ENCODE measurements around the gene PRR20C. TPM values are rescaled to one million over a fixed set of nuclear protein-coding genes. Genes with fewer than 3 reads are reported as not detected.
"Not testable (repeated sequence)": the region's sequence is repeated elsewhere in the genome, so short reads cannot be mapped to it uniquely, and the experiment has no call there.

Gene PRR20C
- not detected in 2 replicates for total RNA-seq (2014; rRNA removed; shearing (Covaris generic))

DNA sequence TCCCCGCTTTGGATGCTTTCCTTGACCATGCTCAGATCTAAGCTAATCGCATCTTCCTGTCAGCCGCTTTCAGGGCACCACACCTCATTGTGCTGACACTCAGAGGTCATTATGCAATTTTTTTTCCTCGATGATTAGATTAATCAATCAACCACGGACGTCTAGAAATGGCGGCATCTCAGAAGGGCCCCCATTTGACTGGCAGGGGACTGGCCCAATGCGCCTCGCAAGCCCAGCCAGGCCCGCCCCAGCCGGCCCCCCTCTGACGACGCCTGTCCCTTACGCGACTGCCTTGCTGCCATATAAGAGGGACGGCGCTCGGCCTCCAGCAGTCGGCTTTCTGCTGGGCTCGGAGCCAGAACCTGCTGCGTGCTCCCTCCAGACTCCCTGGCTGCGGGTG is at the start of gene PRR20C:
Gene PRR20C (plus strand): TSS at position 301 of the 400 bp plus-strand sequence. CDS start 387 bp downstream, outside the sequence.
- not testable (repeated sequence) for H3K9me3 ChIP-seq (replicated peaks); H3K4me1 ChIP-seq; H3K36me3 ChIP-seq; H3K27ac ChIP-seq; H3K4me3 ChIP-seq; DNase-seq; H3K27me3 ChIP-seq

DNA sequence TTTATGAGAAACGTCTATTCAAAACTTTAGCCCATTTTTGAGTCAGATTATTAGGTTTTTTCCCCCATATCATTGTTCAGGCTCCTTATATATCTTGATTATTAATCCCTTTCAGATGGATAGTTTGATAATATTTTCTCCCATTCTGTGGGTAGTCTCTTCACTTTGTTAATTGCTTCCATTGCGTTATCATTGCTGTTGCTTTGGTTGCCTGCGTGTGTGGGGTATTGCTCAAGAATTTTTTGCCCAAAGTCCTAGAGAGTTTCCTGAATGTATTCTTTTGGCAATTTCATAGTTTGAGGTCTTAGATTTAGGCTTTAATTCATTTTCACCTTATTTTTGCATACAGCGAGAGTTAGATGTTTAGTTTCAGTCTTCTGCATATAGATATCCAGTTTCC is 38.9 kb upstream of the PRR20C start:
- H3K36me3 ChIP-seq, result no peaks in the 10 kb centered on the region
- no peaks in the 10 kb centered on the region for H3K27me3 ChIP-seq
- no peaks in the 10 kb centered on the region for H3K4me1 ChIP-seq
- no peak overlapping the region for H3K27ac ChIP-seq
- no peaks in the 10 kb centered on the region for H3K9me3 ChIP-seq (replicated peaks)
- H3K4me3 ChIP-seq, result no peak overlapping the region
- no peak for DNase-seq

DNA sequence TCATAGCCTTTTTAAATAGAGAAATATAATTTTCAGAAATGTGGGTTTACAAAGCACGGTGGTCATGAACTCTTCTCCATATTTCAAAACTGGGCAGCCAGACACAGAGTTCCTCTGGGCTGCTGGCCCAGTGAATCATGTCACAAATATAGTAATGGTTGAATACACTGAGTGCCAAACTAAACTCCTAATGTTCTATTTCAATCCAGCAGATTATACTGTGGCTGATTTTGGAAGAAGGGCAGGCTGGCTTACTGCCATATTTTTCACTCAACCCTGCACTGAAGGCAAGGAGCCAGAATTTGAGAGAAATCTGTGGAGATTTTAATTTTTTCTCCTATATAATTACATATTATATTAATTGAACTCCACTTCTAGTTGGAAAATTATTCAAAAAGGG is 30.2 kb upstream of the PRR20C start:
- Histone ChIP-seq H3K4me1 (no peaks in the 10 kb centered on the region), H3K9me3 (replicated peaks) (no peaks in the 10 kb centered on the region), H3K4me3 (no peak overlapping the region), H3K36me3 (no peaks in the 10 kb centered on the region), H3K27ac (no peak overlapping the region), H3K27me3 (no peaks in the 10 kb centered on the region)
- DNase-seq, result peak in 1 of 2 experiments; percentile 13

DNA sequence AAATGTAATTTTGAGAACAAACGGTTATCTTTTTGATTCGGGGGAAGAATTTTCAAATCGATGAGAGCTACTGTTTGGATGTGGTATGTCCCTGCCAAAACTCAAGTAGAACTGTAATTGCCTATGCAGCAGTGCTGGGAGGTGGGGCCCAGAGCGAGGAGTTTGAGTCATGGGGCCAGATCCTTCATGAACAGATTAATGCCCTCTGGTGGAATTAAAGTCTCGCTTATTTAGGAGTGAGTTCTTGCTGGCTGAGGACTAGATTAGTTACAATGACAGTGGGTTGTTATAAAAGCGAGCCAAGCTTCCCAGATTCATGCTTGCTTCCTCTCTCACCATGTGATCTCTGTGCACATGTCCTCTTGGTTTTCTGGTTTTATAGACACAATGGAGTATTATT is 25.0 kb upstream of the PRR20C start:
- peak in 1 of 2 experiments; percentile 21 for DNase-seq

DNA sequence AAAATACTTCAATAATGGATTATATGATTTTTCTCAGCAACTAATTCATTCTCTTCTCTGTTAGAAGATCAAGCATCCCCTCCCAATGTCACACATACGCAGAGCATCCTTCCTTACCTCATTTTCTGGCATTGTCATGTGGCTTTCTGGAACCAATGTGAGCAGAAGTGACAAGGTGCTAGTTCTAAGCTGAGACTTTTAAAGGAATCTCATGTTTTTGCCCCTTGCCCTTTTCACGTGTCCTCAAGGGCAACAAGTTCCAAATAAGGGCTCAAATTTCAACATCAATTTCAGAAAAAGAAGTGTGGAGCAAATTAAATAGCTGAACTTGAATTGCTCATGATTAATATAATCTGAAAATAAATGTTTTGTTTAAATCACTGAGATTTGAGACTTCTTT is 17.8 kb upstream of the PRR20C start:
- H3K9me3 ChIP-seq (replicated peaks), result no peaks in the 10 kb centered on the region

More for the DNA sequence above, 25.0 kb upstream of the PRR20C start:
- Histone ChIP-seq H3K36me3 (no peaks in the 10 kb centered on the region), H3K4me1 (no peaks in the 10 kb centered on the region), H3K4me3 (no peak overlapping the region), H3K27ac (no peak overlapping the region), H3K27me3 (no peaks in the 10 kb centered on the region), H3K9me3 (replicated peaks) (no peaks in the 10 kb centered on the region)

DNA sequence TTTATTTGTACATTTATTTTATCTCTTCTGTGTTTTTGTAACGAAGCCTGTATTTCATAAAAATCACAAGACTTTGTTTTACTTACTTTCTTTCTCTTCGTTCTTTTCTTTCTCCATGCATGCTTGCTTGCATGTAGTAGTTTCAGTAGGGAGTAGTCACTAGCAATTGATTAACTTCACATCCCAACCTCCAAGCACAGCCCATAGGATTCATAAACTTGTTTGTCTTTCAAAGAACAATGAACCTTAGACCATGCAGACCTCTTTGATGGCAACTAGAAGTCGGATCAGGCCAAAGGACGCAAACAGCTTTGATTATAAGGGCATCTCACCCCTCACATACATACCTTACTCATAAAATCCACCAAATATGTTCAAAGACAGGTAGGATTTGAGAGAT is 16.3 kb upstream of the PRR20C start:
- no peaks in the 10 kb centered on the region for H3K9me3 ChIP-seq (replicated peaks)
- H3K36me3 ChIP-seq, result no peaks in the 10 kb centered on the region
- H3K4me3 ChIP-seq, result no peak overlapping the region
- no peaks in the 10 kb centered on the region for H3K27me3 ChIP-seq
- H3K27ac ChIP-seq, result no peak overlapping the region
- DNase-seq, result no peak
- no peaks in the 10 kb centered on the region for H3K4me1 ChIP-seq

More for the DNA sequence above, 17.8 kb upstream of the PRR20C start:
- Histone ChIP-seq H3K27ac (no peak overlapping the region), H3K27me3 (no peaks in the 10 kb centered on the region), H3K36me3 (no peaks in the 10 kb centered on the region), H3K4me1 (no peaks in the 10 kb centered on the region), H3K4me3 (no peak overlapping the region)
- DNase-seq, result no peak

DNA sequence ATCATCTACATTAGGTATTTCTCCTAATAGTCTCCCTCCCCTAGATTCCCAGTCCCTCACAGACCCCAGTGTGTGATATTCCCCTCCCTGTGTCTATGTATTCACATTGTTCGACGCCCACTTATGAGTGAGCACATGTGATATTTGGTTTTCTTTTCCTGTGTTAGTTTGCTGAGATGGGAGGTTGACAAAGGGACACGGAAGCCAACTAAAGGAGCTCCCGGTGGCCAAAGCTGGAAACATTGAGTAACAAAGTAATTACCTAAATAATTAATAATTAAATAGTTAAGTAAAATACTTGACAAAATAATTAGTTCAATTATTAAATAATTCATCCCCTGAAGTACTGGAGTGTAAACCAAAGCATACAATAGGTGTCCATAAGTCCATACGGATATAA is 14.9 kb upstream of the PRR20C start:
- H3K27me3 ChIP-seq, result no peaks in the 10 kb centered on the region
- no peaks in the 10 kb centered on the region for H3K4me1 ChIP-seq
- no peaks in the 10 kb centered on the region for H3K36me3 ChIP-seq
- H3K9me3 ChIP-seq (replicated peaks), result no peaks in the 10 kb centered on the region
- no peak for DNase-seq
- no peak overlapping the region for H3K27ac ChIP-seq
- no peak overlapping the region for H3K4me3 ChIP-seq

DNA sequence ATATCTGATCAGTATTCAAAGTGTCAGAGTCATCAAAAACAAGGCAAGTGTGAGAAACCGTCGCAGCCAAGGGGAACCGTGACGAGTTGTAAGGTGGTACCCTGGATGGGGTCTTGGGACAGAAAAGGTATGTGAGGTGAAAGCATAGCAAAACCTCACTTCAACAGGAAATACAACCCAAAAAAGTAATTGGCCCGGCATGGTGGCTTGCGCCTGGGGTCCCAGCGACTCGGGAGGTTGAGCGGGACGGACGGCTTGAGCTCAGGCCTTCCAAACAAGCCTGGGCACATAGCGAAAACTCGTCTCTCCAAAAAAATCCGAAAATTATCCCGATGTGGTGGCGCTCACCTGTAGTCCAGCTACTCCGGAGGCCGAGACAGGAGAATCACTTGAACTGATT is 14.1 kb upstream of the PRR20C start:
- H3K36me3 ChIP-seq; H3K27ac ChIP-seq; H3K9me3 ChIP-seq (replicated peaks); H3K4me1 ChIP-seq; DNase-seq; H3K27me3 ChIP-seq; H3K4me3 ChIP-seq: not testable (repeated sequence)

DNA sequence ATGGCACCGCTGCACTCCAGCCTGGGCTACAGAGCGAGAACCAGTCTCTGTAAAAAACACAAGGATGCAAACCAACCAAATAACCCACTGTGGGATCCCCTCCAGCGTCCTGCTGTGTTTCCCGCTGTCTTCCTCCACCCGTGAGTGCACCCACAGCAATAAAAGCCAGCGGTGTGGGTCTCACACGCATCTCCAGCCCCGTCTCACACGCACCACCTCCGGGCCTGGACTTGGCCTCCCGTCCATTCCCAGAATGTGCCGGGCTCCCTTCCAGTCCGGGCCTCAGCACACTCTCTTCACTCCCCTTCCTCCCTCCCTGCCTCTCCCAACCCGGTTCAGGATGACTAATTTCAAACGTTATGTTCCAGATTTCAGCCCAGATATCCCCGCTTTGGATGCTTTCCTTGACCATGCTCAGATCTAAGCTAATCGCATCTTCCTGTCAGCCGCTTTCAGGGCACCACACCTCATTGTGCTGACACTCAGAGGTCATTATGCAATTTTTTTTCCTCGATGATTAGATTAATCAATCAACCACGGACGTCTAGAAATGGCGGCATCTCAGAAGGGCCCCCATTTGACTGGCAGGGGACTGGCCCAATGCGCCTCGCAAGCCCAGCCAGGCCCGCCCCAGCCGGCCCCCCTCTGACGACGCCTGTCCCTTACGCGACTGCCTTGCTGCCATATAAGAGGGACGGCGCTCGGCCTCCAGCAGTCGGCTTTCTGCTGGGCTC is 13.5 kb upstream of the PRR20C start, which contains the start of gene PRR20A:
Gene PRR20A (plus strand): TSS at position 684 of the 734 bp plus-strand sequence. CDS start 387 bp downstream, outside the sequence.
- not testable (repeated sequence) for H3K27ac ChIP-seq; H3K9me3 ChIP-seq (replicated peaks); H3K27me3 ChIP-seq; H3K36me3 ChIP-seq; H3K4me3 ChIP-seq; DNase-seq; H3K4me1 ChIP-seq

DNA sequence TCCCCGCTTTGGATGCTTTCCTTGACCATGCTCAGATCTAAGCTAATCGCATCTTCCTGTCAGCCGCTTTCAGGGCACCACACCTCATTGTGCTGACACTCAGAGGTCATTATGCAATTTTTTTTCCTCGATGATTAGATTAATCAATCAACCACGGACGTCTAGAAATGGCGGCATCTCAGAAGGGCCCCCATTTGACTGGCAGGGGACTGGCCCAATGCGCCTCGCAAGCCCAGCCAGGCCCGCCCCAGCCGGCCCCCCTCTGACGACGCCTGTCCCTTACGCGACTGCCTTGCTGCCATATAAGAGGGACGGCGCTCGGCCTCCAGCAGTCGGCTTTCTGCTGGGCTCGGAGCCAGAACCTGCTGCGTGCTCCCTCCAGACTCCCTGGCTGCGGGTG is 6.7 kb upstream of the PRR20C start, which contains the start of gene PRR20B:
Gene PRR20B (plus strand): TSS at position 301 of the 400 bp plus-strand sequence. CDS start 387 bp downstream, outside the sequence.
- H3K36me3 ChIP-seq; H3K9me3 ChIP-seq (replicated peaks); H3K27ac ChIP-seq; H3K27me3 ChIP-seq; H3K4me1 ChIP-seq; H3K4me3 ChIP-seq; DNase-seq: not testable (repeated sequence)

DNA sequence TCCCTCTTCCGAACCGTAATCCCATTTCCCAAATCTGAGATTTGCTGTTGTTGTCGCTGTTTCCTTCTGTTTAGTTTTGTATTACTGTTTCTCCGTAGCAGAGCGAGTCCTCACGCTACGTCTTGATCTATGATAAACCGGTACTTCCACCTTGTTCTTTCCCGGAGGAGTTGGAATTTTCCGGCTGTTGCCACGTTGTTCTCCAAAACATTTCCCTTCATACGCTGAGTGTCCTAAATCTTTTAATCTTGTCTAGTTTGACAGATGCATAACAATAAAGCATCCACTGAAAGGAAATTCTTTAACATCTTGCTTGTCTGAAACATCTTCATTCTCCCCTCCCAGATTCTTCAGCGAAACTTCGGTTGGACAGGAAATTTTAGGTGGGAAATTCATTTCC is 5.8 kb upstream of the PRR20C start:
- not testable (repeated sequence) for H3K4me3 ChIP-seq; H3K27ac ChIP-seq; H3K9me3 ChIP-seq (replicated peaks); DNase-seq; H3K4me1 ChIP-seq; H3K36me3 ChIP-seq; H3K27me3 ChIP-seq

DNA sequence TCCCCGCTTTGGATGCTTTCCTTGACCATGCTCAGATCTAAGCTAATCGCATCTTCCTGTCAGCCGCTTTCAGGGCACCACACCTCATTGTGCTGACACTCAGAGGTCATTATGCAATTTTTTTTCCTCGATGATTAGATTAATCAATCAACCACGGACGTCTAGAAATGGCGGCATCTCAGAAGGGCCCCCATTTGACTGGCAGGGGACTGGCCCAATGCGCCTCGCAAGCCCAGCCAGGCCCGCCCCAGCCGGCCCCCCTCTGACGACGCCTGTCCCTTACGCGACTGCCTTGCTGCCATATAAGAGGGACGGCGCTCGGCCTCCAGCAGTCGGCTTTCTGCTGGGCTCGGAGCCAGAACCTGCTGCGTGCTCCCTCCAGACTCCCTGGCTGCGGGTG is 6.5 kb downstream of the PRR20C start, which contains the start of gene PRR20D:
Gene PRR20D (plus strand): TSS at position 301 of the 400 bp plus-strand sequence. CDS start 387 bp downstream, outside the sequence.
- not testable (repeated sequence) for H3K27ac ChIP-seq; H3K27me3 ChIP-seq; H3K36me3 ChIP-seq; H3K4me3 ChIP-seq; DNase-seq; H3K9me3 ChIP-seq (replicated peaks); H3K4me1 ChIP-seq

DNA sequence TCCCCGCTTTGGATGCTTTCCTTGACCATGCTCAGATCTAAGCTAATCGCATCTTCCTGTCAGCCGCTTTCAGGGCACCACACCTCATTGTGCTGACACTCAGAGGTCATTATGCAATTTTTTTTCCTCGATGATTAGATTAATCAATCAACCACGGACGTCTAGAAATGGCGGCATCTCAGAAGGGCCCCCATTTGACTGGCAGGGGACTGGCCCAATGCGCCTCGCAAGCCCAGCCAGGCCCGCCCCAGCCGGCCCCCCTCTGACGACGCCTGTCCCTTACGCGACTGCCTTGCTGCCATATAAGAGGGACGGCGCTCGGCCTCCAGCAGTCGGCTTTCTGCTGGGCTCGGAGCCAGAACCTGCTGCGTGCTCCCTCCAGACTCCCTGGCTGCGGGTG is 13.0 kb downstream of the PRR20C start, which contains the start of gene PRR20E:
Gene PRR20E (plus strand): TSS at position 301 of the 400 bp plus-strand sequence. CDS start 387 bp downstream, outside the sequence.
- not testable (repeated sequence) for H3K4me1 ChIP-seq; H3K4me3 ChIP-seq; H3K9me3 ChIP-seq (replicated peaks); H3K27me3 ChIP-seq; H3K36me3 ChIP-seq; DNase-seq; H3K27ac ChIP-seq

DNA sequence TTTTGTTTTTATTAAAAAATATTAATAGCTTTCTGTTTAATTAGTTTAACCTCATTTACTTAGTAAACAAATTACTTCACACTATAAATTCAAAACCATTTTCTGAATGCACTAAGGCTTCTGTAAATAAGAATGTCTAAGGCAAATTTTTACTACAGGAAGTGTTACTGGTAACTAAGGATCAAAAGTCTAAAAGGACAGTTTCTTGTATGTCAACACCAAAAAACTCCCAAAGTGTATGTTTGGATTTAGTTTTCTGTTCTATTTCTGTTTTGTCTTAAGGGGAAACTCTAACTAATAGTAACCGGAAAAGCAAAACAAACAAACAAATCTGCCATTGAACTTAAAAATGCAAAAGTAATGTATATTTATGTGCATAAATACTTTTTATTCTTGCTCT is 37.8 kb downstream of the PRR20C start:
- Histone ChIP-seq H3K4me1 (peaks cover 4% of the 10 kb centered on the region; the same call in 1 of the 2 replicates), H3K27me3 (no peaks in the 10 kb centered on the region), H3K36me3 (no peaks in the 10 kb centered on the region), H3K4me3 (no peak overlapping the region), H3K27ac (no peak overlapping the region), H3K9me3 (replicated peaks) (no peaks in the 10 kb centered on the region)
- DNase-seq, result no peak
